ENCODE data around the gene COPZ2.
A peak's percentile ranks its signal among the peaks of the same experiment; 100 is the strongest.
"Not testable (repeated sequence)": the region's sequence is repeated elsewhere in the genome, so short reads cannot be mapped to it uniquely, and the experiment has no call there.

COPZ2 gene

GRCh38 chr17:48037036-48037837 is at the start of gene COPZ2:
Gene COPZ2, minus strand, starts transcription at chr17:48037797. Its CDS starts 20 bp downstream, at chr17:48037777.
- peak in 22 of 42 donors; percentile 18 to 65 (median 44) for DNase-seq
- intact Hi-C loops (cut with DNase I), result no loop called here

GRCh38 chr17:48084932-48085331 is 47.3 kb upstream of the COPZ2 start:
- no peak for DNase-seq
- intact Hi-C loops (cut with DNase I), result no loop called here

- intact Hi-C loops (cut with DNase I), result no loop called here
- DNase-seq, result no peak
These were observed 44.3 kb upstream of the COPZ2 start for GRCh38 chr17:48081858-48082257.

- intact Hi-C loops (cut with DNase I); DNase-seq: not testable (repeated sequence)
These were observed 39.6 kb upstream of the COPZ2 start for GRCh38 chr17:48077152-48077551.

GRCh38 chr17:48074322-48075081 is 36.9 kb upstream of the COPZ2 start:
- intact Hi-C loops (cut with DNase I), result loop anchor here (2.0 kb wide), 1 partner anchor 50 kb away; no protein-coding TSS in a partner anchor
- peak; percentile 24 to 94 (median 82) for DNase-seq

GRCh38 chr17:48073566-48074094 is 36.0 kb upstream of the COPZ2 start:
- DNase-seq, result not testable (repeated sequence)
- intact Hi-C loops (cut with DNase I), result loop anchor here (2.0 kb wide), 1 partner anchor 49 kb away; no protein-coding TSS in a partner anchor

- intact Hi-C loops (cut with DNase I), result not testable (repeated sequence)
These were observed 35.2 kb upstream of the COPZ2 start for GRCh38 chr17:48072811-48073210.

GRCh38 chr17:48071654-48072053 is 34.1 kb upstream of the COPZ2 start:
- no peak for DNase-seq
- intact Hi-C loops (cut with DNase I), result no loop called here

More at GRCh38 chr17:48072811-48073210, 35.2 kb upstream of the COPZ2 start:
- not testable (repeated sequence) for DNase-seq

GRCh38 chr17:48070195-48070594 is 32.6 kb upstream of the COPZ2 start:
- intact Hi-C loops (cut with DNase I), result no loop called here
- DNase-seq, result no peak

GRCh38 chr17:48068491-48068961 is 30.9 kb upstream of the COPZ2 start:
- intact Hi-C loops (cut with DNase I), result no loop called here
- DNase-seq, result no peak

- intact Hi-C loops (cut with DNase I); DNase-seq: not testable (repeated sequence)
These were observed 30.2 kb upstream of the COPZ2 start for GRCh38 chr17:48067808-48068207.

- intact Hi-C loops (cut with DNase I), result no loop called here
- DNase-seq, result no peak
These were observed 29.6 kb upstream of the COPZ2 start for GRCh38 chr17:48067245-48067644.

- intact Hi-C loops (cut with DNase I), result no loop called here
- DNase-seq, result no peak
These were observed 29.1 kb upstream of the COPZ2 start for GRCh38 chr17:48066656-48067055.

- no peak for DNase-seq
- intact Hi-C loops (cut with DNase I), result no loop called here
These were observed 28.6 kb upstream of the COPZ2 start for GRCh38 chr17:48066192-48066591.

- intact Hi-C loops (cut with DNase I), result no loop called here
- no peak for DNase-seq
These were observed 27.0 kb upstream of the COPZ2 start for GRCh38 chr17:48064638-48065037.

GRCh38 chr17:48062273-48062672 is 24.7 kb upstream of the COPZ2 start:
- intact Hi-C loops (cut with DNase I), result no loop called here
- DNase-seq, result no peak

- DNase-seq, result no peak
These were observed 22.7 kb upstream of the COPZ2 start for GRCh38 chr17:48060249-48060648.

GRCh38 chr17:48059125-48059668 is 21.6 kb upstream of the COPZ2 start:
- DNase-seq, result no peak
- intact Hi-C loops (cut with DNase I), result no loop called here

More at GRCh38 chr17:48060249-48060648, 22.7 kb upstream of the COPZ2 start:
- intact Hi-C loops (cut with DNase I), result no loop called here

- no peak for DNase-seq
- intact Hi-C loops (cut with DNase I), result no loop called here
These were observed 21.0 kb upstream of the COPZ2 start for GRCh38 chr17:48058393-48059124.
